ENCODE results near the gene GPR39.

GRCh38 chr2:132415256-132415914 lies 1.2 kb upstream of the GPR39 start:
- TF ChIP-seq NR3C1 (IDR thresholded peaks at IDR 0.05), result no peak
- no peak for TF ChIP-seq CTCF (IDR thresholded peaks at IDR 0.05)
- no peak for TF ChIP-seq MYC (IDR thresholded peaks at IDR 0.05; ENCODE audit: borderline replicate concordance, low read length)
- TF ChIP-seq EP300 (IDR thresholded peaks at IDR 0.05), result no peak
- TF ChIP-seq ZFP36 (IDR thresholded peaks at IDR 0.05; ENCODE audit: borderline replicate concordance, partially characterized antibody), result no peak
- no peak for TF ChIP-seq BHLHE40 (IDR thresholded peaks at IDR 0.05; ENCODE audit: low read depth, low read length)
- peak; percentile 89 for TF ChIP-seq MAX (IDR thresholded peaks at IDR 0.05)
- no peak for TF ChIP-seq SREBF2 (IDR thresholded peaks at IDR 0.05)

All from A549 (cell line).